Sciatic nerve (tissue), 2 donors: ENCODE measurements around the gene INPP5D. TPM values are rescaled to one million over a fixed set of nuclear protein-coding genes. Genes with fewer than 3 reads are reported as not detected.

Experiments
- ATAC-seq: fragments of 200-7000 bp; cut with Tn5 transposase; one replicate; pipeline ENCODE4 v1.9.1; 2020; ENCODE audit warnings: mild to moderate bottlenecking, moderate library complexity
- DNase-seq: peaks from one replicate; pipeline ENCODE4 v3.0.0-alpha.2; 2020; ENCODE audit warnings: low spot score
- intact Hi-C: fragments of 100-400 bp; cut with DNase I; formaldehyde crosslinking; loops from one replicate; pipeline ENCODE4 v1.14.2; 2022
- total RNA-seq: library from RNA; stranded (reverse); fragmentation: NEBNext Ultra II Directional; extraction: Animal tissue kit (Norgen Biotek cat#: 25700); gene quantifications from one replicate; pipeline ENCODE4 v1.2.1, GENCODE V29; 2021
- donor health status: DM: no; HTN: no; CAD: no.
- donor health status: DM: no; HTN: no; CAD: no.

INPP5D gene
- total RNA-seq, 1 donor from 2014 or later: 56.3 TPM

GRCh38 chr2:233031556-233032500, 28.3 kb upstream of the INPP5D start:
- ATAC-seq (no peak), DNase-seq (no peak)
- intact Hi-C loops: no loop called here

GRCh38 chr2:233032551-233033320, 27.4 kb upstream of the INPP5D start, which contains the start of gene NEU2:
Gene NEU2, plus strand, starts transcription at chr2:233032672. Its CDS starts 0 bp downstream, at chr2:233032672.
- ATAC-seq: no peak
- intact Hi-C loops: no loop called here
- DNase-seq: peak; percentile 43

GRCh38 chr2:233033672-233034071, 26.5 kb upstream of the INPP5D start:
- no peak for ATAC-seq
- intact Hi-C loops: no loop called here
- DNase-seq: no peak

DNA sequence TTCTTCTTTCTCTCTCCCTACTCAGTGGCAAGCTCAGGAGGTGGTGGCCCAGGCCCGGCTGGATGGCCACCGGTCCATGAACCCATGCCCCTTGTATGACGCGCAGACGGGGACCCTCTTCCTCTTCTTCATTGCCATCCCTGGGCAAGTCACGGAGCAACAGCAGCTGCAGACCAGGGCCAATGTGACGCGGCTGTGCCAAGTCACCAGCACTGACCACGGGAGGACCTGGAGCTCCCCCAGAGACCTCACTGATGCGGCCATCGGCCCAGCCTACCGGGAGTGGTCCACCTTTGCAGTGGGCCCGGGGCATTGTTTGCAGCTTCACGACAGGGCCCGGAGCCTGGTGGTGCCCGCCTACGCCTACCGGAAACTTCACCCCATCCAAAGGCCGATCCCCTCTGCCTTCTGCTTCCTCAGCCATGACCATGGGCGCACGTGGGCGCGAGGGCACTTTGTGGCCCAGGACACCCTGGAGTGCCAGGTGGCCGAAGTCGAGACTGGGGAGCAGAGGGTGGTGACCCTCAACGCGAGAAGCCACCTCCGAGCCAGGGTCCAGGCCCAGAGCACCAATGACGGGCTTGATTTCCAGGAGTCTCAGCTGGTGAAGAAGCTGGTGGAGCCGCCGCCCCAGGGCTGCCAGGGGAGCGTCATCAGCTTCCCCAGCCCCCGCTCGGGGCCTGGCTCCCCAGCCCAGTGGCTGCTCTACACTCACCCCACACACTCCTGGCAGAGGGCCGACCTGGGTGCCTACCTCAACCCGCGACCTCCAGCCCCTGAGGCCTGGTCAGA, 25.9 kb upstream of the INPP5D start:
- ATAC-seq (no peak), DNase-seq (no peak)
- intact Hi-C loops: no loop called here

DNA sequence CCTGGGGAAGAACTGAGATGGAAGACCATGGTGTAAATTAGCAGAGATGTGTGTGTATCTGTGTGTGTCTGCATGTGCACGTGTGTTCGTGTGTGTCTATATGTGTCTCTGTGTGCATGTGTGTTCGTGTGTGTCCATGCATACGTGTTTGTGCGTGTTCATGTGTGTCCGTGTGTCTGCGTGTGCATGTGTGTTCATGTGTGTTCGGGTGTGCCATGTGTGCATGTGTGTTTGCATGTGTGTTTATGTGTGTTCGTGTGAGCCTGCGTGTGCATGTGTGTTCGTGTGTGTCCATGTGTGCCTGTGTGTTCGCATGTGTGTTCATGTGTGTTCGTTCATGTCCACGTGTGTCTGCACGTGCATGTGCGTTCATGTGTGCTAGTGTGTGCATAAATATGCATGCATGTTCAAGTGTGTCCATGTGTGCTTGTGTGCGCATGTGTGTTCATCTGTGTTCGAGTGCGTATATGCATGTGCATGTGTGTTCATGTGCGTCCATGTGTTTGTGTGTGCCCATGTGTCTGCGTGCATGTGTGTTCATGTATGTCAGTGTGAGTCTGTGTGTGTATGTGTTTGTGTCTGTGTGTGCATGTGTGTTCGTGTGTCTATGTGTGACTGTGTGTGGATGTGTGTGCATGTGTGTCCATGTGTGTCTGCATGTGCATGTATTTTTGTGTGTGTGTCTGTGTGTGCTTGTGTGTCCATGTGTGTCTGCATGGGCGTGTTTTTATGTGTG, 24.5 kb upstream of the INPP5D start:
- intact Hi-C loops: no loop called here
- ATAC-seq: no peak
- DNase-seq: peak; percentile 14

DNA sequence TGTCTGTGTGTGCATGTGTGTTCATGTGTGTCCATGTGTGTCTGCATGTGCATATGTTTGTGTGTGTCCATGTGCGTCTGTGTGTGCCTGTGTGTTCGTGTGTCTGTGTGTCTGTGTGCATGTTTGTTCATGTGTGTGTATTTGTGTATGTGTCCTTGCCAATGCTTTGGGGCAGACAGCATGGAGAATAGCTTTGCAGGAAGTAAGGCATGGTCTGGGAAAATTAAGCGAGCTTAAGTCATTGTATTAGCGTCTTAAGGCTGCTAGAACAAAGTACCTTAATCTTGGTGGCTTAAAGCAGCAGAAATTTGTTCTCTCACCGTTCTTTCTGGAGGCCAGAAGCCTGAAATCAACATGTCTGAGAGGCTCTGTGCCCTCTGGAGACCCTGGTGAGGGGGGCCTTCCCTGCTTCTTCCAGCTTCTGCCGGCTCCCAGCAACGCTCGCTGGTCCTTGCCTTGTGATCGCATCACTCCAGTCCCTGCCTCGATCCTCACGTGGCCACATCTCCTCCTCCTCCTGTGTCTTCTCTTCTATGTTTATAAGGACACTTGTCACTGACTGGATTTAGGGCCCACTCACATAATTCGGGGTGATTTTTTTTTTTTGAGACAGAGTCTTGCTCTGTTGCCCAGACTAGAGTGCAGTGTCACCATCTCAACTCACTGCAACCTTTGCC, 23.8 kb upstream of the INPP5D start:
- DNase-seq (peak; percentile 14), ATAC-seq (no peak)
- intact Hi-C loops: no loop called here

DNA sequence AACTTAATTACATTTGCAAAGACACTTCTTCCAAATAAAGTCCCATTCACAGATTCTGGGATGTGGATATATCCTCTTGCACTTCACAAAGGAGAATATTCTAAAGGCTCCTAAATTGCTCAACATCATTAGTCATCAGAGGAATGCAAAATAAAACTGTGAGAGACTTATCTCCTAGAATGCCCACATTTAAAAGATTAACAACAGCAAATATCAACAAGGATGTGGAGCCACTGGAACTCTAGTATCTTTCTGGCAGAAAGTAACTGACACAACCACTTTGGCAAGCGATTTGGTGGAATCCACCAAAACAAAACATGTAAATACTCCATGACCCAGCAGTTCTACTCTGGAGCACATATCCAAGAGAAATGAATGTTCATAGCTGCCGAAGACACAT, 23.1 kb upstream of the INPP5D start:
- intact Hi-C loops: no loop called here
- DNase-seq (no peak), ATAC-seq (no peak)

DNA sequence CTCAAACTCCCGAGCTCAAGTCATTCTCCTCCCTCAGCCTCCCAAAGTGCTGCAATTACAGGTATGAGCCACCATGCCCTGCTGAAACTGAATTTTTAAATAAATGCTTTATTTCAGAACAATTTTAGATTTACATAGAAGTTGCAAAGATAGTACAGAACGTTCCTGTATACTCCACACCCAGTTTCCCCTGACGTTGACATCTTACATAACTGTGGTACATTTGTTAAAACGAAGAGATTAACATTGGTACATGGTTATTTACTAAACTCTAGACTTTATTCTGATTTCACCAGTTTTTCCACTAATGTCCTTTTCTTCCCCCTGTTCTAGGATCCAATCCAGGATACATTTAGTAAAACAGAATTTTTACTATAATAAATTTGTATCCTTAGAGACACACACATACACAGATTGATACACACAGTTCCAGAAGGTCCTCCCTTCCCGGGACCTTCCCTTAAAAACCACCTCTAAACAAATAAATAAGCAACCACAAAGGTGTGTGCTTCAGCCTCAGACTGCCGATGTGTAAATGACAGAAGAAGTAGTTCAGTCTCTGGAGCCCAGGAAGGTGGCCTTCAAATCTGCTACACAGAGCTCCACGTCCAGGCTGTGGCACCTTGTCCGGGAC, 20.8 kb upstream of the INPP5D start:
- intact Hi-C loops: no loop called here
- ATAC-seq (peak; percentile 89), DNase-seq (no peak)

DNA sequence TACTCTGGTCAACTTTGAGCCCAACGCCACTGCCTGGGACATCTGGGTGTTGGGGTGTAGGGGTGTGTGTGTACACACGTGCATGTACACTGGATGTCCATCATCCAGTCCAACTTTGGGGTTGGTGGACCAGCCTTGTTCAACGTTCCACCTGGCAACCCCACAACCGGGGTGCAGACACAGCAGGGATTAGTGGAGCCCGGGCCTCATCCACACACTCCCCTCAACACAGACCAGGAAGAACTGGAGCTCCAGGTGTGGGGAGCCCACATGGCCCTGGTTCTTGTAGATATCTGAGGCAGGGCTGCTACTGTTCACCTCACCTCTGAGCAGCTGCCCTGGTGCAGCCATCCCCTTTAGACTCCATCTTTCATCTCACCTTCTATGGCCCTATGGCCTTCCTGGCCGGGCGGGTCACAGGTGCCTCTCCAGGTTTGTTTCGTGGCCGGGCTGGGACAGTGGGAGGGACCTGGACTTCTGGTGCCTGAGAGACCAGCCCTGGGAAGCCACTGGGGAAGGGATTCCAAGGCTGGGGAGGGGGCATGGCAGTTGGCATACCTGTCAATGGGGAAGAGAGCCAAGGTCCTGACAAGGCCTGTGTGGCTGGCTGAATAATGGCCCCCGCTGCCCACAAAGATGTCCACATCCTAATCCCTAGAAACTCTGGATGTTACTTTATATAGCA, 20.2 kb upstream of the INPP5D start:
- DNase-seq (peak; percentile 47), ATAC-seq (no peak)
- intact Hi-C loops: no loop called here

DNA sequence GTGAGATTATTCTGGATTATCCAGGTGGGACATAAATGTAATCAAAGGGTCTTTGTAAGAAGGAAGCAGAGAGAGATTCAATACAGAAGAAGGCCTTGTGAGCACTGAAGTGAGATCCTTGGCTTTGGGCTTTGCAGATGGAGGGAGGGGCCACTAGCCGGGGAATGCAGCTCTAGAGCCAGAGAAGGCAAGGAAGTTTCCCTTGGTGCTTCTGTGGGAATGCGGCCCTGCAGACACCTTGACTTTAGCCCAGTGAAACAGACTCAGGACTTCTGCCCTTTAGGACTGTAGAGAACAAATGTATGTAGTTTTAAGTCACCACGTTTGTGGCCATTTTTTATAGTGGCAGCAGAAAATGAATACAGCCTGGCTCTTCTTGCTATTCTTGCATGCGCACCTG, 19.6 kb upstream of the INPP5D start:
- intact Hi-C loops: no loop called here
- ATAC-seq (no peak), DNase-seq (peak; percentile 37)

DNA sequence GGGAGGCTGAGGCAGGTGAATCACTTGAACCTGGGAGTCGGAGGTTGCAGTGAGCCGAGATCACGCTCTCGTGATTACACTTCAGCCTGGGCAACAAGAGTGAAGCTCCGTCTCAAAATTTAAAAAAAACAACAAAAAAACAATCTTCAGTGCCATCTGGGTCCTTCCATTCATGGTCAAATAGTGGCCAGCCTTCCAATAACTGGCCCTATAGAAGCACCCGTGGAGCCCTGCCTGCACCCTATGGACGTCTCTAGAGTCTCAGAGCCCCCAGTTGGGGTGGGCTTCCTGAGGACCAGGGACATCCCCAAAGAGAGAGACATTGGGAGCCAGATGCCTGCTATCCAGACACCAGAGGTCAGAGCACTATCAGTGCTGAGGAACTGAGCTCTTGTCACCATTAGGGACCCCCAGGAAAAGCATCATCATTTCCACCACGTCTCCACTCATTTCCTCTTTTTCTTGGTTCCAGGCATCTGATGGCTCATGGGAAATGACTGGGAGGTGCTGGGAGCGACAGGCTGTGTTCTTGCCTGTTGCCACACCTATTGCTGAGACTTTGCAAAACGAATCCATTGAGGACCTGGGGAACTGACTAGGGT, 18.3 kb upstream of the INPP5D start:
- DNase-seq (peak; percentile 34), ATAC-seq (no peak)
- intact Hi-C loops: no loop called here

GRCh38 chr2:233042549-233042948, 17.6 kb upstream of the INPP5D start:
- ATAC-seq (no peak), DNase-seq (no peak)
- intact Hi-C loops: no loop called here

GRCh38 chr2:233044974-233045605, 15.1 kb upstream of the INPP5D start:
- intact Hi-C loops: no loop called here
- no peak for DNase-seq

DNA sequence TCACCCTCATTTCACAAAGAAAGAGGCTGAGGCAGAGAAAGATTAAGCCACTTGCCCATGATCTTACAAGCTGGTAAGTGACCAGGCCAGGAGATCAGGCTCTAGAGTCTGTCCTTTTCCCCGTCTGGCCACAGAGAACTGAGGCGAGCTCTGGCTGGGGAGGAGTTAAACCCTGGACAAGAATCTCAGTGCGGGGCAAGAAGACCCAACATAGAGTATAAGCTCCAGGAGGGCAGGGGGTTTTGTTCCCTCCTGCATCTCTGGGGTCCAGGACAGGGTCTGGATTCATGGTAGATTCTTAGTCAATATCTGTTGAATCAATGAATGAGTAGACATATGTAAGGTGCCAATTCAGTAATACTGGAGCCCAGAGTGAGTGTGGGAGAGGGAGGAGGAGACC, 12.9 kb upstream of the INPP5D start:
- DNase-seq (peak; percentile 8), ATAC-seq (no peak)
- intact Hi-C loops: no loop called here

More at GRCh38 chr2:233044974-233045605, 15.1 kb upstream of the INPP5D start:
- ATAC-seq: no peak

GRCh38 chr2:233047667-233048066, 12.5 kb upstream of the INPP5D start:
- intact Hi-C loops: no loop called here
- ATAC-seq (no peak), DNase-seq (peak; percentile 34)

DNA sequence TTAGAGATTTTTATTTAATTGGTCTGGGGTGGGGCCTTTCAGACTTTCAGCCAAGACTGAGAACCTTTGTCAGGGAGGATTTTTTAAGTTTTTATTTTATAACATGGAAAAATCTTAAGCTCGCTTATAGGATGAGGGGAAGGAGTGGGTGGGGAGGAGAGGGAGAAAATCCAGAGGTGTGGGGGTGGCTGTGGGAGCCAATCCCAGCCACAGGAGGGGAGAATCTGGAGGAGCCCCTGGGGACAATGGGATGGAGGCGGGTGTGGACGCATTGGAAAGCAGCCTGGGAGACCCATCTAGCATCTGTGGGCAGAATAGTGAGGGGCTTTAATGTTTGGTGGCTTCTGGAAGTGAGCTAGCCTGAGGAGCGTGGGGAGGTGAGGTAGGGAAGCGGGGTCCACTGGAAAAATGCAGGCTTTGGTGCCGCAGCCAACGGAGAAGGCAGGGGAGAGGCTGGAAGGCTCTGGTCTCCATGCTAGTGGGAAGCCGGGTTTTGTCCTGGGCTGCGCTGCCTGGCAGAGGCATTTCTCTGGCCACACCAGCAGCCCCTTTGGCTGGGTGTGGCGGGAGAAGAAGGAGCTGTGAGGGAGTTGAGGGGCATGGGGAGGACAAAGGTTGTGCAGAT, 11.5 kb upstream of the INPP5D start:
- peak; percentile 55 for ATAC-seq
- intact Hi-C loops: no loop called here
- DNase-seq: peak; percentile 47
